Cortex of kidney (tissue), 1 donor: Measurements from ENCODE around the gene DCPS.
"Not testable (repeated sequence)": the region's sequence is repeated elsewhere in the genome, so short reads cannot be mapped to it uniquely, and the experiment has no call there.

Experiments used
- DNase-seq: peaks from one replicate; lab custom pipeline; 2025; lab: John Stamatoyannopoulos, UW

Gene DCPS

DNA sequence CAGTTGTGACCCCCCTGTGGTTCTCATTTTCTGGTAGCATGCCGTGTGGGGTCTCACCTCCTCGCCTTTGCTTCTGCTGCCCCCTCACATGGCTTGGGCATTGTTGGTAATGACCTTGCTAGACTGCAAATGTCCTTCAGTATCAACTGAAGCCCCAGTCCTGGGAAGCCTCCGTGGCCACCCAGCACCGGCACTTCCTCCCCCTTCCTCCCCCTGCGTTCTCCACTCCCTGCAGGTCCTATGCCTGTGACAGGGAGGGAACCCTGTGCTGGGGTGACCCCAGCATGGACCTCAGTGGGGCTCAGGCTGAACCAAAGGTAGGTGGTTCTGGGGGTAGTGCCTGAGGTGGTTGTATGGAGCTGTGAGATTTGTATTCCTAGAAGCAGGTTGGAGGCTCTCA lies 57.5 kb downstream of the DCPS start:
- no peak for DNase-seq

DNA sequence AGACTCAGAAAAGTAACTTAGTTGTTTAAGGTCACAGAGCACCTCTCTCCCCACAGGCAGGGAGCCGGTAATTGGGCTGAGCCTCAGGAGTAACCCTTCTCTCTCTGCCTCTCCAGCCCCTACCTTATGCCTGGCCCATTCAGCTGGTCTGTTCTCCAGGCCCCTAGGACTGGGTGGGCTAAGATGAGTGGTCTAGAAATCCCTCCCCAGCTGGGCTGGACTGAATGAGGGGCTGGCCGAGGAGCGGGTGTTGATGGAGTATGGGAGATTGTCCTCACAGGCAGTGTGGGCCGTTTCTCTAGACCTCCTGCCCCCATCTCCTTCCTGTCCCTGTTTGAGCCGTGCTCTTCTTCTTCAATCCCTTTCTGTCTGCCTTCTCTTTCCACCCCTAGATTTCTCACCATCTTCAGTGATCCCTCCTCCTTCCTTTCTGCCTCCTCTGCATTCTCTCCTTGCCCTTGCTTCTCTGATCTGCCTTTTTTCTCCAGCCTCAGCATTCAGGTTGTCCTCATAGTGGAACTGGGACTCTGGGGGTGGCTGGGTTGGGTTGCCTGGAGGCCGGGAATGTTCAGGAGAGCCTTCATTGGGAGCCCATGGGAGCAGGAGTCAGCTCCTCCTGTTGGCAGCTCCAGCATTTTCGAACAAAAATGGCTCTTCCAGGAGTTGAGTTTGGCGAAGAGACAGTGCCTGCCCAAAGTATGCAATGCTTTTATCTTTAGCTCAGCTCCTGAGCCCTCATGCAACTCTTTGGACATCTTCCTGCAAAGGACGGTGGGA lies 59.2 kb downstream of the DCPS start:
- no peak for DNase-seq

DNA sequence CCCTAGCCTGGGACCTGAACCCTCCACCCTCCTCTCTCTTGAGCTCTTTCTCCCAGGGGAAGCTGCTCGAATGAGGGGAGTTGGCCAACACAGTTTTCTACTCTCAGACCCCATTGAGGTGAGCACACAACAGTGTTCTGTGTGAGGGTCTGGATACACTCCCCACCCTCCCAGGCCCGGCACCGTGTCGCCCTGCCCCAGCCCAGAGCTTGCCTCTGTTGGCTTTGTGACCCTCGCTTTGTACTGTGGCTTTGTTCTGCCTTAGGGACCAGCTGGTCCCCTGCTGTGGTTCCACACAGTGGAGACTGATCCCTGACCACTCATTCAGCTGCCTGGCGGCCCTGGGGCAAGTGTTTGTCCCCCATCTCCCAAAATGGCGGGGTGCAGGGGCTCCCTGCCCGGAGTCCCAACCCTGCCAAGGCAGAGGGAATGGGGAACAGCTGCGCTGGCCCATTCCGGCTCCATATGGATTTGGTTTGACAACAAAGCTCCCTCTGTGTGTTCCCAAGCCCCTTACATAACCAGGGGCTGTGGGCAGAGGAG lies 59.9 kb downstream of the DCPS start:
- DNase-seq, result no peak

DNA sequence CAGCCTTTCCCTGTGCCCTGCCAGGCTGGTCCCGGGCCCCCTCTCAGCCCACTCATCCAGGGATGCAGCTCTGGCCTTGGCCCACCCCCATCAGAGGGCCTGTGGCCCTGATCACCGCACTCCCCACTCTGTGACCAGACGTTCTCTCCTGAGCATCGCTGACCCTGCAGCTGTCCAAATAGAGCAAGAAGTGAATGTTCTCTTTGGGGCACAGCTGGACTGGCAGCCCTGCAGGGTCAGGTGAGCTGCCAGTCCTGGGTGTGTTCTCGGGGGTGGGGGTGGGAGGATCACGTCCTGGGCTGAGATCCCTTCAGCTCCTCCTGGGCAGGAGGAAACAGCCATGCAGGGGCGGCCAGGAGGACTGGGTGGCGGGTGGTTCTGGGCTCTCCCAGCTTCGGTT lies 60.9 kb downstream of the DCPS start:
- not testable (repeated sequence) for DNase-seq

DNA sequence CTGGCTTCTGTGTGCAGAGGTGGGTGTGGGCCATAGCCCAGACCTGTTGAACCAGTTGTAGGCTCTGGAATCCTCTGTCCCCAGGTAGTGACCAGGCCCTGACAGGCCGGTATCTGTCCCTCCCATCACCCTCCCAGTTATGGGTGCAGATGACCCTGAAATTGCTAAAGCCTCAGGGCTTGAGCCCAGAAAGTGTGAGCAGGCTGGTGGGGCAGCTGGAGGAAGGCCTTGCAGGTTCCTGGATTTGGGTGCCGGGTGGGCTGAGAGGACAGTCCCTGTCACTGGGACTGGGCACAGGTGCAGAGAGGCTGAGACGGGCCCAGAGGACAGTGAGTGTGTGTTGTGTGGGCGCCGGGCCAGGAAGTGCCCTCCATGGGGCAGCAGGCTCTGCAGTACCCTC lies 61.6 kb downstream of the DCPS start:
- not testable (repeated sequence) for DNase-seq

DNA sequence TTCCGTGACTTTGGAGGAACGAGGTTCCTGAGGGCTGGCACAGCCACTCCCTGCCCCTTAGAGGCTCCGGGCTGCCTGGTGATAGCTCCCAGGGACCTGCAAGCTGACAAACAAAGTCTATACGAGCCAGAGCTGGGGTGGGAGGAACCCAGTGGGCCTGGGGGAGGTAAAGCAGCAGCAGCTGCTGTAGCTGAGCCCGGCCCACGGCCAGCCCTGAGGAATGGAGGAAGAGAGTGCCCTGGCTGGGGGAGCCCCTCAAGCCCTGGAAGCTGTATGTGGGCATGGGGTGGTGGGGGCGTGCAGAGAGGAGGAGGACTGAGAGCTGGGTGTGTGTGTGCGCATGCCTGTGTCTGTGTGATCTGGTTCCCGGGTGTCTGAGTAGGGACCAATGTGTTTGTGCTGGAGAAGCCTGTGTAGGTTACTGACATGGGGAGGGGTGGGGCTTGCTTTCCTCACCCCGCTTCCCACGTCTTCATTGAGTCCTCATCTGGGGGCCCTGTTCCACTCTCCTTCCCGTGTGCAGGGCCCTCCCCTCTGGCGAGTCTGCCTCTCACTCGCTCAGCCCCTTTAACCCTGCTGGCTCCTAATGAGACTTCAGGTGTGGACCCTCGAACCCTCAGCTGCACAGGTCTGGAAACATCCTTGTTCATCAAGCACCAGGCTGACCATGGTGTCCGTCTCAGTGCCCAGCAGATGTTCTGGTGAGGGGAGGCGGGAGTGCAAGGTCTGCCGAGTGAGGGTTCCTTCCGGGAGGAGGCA lies 62.4 kb downstream of the DCPS start:
- DNase-seq, result no peak

DNA sequence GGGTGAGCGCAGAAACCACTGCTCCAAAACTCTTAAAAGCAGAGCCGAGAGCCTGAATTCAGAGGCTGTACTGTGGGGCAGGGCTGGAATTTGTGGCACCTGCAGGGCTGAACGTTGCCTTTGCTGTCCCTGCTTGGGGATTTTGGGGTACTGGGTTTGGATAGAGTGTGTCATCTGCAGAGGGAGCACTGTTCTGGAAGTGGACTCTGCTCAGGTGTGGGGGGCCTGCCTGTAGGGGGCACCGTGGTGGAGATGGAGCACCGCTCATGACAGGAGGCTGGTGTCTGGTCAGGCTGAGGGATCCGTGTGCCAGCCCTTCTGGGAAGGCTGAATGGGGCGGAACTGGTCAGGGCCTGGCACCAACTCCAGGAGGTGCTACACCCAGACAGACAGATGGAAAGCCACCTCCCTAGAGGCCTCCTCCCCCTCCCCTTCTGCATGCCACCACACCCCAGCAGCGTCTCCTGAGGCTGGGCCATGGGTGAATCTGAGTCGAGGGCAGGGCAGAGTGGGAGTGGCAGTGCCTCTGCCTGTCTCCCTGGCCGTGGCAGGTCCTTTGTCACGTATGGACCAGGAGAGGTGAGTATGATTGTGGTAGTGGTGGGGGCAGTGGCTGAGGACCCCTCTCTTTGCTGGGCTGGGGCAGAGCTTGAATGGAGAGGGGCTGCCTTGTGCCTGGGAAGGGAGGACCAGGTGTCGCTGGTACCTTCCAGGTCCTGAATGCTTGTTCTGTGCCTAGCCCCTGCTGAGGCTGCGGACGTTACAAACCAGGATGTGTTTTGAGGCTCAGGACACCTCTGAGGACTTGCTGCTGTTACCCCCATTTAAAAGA lies 63.2 kb downstream of the DCPS start:
- not testable (repeated sequence) for DNase-seq

DNA sequence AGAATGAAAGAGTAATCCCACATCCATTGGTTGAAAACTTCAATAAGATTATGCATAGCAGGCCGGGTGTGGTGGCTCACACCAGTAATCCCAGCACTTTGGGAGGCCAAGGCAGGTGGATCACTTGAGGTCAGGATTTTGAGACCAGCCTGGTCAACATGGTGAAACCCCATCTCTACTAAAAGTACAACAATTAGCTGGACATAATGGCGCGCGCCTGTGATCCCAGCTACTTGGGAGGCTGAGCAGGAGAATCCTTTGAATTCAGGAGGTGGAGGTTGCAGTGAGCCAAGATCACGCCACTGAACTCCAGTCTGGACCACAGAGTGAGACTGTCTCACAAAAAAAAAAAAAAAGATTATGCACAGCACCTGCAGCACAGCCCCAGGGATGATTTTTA lies 63.9 kb downstream of the DCPS start:
- DNase-seq, result not testable (repeated sequence)

DNA sequence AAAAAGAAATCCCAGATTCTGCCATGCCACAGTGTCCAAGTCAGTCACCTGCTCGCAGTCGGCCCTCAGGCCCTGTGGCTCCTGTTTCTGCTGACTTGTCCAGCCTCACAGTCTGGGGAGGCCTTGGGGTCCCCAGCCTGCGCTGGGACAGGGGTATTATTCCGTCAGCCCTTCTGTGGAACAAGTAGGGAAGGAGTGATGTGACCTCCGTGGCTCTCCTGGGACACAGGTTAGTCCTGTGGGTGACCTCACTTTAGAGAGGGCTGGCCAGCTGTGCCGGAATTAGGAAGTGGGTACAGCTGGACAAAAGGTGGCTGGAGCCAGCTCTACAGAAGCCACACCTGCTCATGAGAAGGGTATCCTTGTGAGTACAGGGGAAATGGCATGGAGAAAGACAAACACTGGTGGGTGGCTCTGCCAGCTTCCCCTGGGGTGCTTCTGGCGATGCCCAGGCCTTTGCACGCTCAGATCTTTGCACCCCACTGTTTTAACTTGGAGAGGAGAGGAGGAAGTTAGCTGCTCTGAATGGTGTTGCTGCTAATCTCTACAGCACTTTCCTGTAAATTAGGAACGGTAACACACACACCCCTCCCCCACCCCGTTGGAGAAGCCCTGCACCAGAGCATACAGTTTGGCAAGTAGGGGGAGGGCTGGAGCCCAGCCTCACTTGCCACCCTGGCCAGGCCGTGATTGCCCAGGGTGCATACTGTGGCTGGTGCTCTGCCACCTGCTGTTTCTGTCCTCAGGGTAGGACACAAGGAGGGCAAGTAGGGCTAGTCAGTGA lies 64.7 kb downstream of the DCPS start:
- not testable (repeated sequence) for DNase-seq

DNA sequence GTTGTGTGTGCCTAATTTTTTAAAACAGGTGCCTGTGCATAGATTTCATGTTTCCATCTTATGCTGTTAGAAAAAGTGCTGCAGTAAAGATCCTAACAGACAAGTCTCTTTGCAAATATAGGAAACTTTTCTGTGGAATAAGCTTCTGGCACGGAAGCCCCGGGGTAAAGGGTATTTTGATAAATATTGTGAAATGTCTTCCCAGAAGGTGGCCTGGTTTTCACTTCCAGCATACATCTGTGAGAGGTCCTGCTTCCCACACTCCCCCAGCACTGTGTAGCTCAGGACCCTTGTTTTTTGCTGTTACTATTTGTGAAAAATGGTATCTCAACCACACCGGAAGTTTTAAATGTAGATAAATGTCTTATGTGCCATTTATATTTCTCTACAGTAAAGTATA lies 66.2 kb downstream of the DCPS start:
- DNase-seq, result no peak

DNA sequence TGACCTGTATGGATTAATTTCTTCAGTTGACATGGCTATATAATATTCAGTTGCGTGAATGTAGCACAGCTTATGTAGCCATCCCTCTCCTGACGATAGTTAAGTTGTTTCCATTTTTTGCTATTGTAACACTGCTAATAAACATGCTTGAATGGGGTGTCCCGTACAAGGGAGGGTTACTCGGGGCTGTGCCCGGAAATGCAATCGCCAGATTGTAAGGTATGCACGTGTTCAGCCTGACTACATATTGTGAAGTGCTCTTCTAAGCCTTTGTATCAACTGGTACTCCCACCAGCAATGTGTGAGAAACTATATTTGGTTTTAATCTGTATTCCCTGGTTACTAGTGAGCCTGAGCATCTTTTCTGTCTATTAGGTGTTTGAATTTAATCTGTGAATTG lies 67.7 kb downstream of the DCPS start:
- DNase-seq, result no peak

DNA sequence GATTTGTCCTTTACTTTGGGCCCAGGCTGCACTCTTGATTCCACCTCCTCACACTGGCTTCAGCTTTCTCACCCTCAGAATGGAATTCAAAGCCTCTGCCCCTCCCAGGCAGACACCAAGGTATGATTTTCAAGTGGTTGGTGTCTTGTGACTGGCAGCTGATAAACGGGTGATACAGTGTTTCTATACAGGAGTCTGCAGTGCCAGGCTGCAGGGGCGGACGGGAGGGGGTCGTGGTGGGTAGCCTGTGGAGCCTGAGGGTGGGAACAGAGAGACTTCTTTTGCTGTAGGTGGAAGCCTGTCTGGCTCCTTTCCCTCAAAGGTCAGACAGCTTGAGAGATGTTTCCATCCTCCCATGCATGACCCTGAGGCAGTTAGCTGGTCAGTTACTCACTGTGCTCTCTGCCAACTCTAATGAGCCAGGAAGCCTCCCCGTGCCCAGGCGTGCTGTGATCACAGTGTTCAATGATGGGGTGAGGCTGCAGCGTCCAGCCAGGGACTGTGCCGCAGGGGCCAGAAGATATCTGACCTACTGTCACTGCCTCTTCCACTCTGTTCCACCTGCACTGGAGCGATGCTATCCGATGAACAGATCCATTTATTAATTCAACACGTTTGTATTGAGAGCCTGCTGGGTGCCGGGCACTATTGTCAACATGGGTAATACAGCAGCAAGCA lies 69.7 kb downstream of the DCPS start:
- not testable (repeated sequence) for DNase-seq

DNA sequence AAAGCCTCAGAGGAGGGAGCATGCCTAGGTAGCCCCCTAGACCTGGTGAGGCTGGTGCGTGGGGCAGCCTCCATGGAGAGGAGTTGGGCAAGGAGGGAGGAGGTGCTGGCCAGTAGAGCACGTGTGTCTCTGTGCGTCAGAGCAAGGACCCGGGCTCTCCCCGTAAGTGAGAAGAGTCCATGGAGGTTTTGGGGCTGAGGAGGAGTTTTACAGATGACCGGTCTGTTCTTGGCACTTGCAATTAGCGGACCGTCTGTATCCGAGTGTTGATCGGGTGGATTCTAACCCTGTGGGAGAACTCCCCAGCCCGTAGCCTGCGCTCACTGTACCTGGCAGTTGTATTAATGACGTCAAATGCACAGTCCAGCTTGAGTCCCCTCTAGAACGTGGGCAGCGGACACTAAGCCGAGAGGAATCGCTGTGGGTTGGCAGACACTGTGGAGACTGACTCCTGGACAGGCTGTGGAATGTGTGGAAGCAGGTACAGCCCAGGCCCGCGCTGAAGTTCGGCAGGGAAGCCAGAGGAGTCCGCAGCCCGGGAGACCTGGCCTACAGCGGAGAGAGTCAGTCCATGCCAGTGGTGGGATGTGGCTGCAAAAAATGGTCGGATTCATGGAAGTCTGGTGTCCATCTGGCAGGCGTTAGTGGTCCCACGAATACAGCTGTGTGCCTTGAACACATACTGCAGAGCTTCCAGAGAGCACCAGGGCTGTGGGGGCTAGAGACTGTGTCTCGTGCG lies 70.9 kb downstream of the DCPS start:
- not testable (repeated sequence) for DNase-seq

DNA sequence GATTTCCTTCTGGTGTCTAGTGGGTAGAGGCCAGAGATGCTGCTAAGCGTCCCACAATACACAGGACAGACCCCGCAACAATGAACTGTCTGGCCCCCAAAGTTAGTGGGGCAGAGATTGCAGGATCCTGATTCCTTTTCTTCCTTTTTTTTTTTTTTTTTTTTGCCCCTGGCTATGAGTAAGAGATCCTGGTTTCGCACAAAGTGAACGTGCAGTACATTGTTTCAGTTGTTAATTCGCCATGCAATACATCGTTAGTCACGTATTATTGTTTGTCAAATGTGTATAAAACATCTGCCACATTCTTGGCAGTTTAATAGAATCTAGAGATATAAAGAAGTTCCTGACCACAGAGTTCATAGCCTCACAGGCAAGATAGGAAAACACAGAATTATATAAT lies 71.9 kb downstream of the DCPS start:
- DNase-seq, result no peak

DNA sequence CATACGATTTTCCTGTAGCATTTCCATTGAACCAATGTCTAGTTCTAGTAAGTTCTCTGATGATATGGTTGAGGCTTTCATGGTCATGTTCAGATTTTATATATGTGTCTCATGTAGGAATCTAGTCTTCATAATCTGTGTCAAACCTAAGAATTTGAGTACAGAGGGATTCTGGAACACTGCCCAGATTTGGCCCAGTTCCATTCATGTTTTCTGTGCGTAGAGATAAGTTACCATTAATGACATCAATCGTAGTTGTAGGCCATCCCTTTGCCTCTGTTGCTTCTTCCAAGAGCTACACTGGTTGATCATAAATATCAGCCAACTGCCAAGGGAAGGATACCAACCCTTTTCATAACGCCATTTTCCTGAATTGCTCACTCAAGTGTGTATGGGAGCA lies 74.9 kb downstream of the DCPS start:
- DNase-seq, result no peak

DNA sequence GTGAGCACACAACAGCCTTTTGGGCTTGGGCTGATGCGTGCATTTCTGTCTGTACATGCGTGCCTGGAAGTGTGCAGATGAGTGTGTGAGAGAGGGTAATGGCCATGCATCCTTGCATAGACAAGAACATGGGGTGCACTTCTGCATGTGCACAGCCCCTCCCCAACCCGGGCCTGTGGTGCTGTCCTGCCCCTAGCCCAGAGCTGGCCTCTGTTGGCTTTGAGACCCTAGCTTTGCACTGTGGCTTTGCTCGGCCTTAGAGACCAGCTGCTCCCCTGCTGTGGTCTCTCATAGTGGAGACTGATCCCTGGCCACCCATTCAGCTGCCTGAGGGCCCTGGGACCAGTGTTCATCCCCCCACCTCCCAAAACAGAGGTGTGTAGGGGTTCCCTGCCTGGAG lies 77.0 kb downstream of the DCPS start:
- DNase-seq, result no peak

DNA sequence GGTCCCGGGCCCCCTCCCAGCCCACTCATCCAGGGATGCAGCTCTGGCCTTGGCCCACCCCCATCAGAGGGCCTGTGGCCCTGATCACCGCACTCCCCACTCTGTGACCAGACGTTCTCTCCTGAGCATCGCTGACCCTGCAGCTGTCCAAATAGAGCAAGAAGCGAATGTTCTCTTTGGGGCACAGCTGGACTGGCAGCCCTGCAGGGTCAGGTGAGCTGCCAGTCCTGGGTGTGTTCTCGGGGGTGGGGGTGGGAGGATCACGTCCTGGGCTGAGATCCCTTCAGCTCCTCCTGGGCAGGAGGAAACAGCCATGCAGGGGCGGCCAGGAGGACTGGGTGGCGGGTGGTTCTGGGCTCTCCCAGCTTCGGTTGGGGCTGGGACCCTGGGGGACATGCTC lies 78.1 kb downstream of the DCPS start:
- DNase-seq, result not testable (repeated sequence)

DNA sequence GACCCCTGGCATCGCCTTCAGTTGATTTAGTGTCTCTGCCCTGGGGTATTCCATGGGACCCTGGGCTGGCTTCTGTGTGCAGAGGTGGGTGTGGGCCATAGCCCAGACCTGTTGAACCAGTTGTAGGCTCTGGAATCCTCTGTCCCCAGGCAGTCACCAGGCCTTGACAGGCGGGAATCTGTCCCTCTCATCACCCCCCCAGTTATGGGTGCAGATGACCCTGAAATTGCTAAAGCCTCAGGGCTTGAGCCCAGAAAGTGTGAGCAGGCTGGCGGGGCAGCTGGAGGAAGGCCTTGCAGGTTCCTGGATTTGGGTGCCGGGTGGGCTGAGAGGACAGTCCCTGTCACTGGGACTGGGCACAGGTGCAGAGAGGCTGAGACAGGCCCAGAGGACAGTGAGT lies 78.8 kb downstream of the DCPS start:
- DNase-seq, result not testable (repeated sequence)

DNA sequence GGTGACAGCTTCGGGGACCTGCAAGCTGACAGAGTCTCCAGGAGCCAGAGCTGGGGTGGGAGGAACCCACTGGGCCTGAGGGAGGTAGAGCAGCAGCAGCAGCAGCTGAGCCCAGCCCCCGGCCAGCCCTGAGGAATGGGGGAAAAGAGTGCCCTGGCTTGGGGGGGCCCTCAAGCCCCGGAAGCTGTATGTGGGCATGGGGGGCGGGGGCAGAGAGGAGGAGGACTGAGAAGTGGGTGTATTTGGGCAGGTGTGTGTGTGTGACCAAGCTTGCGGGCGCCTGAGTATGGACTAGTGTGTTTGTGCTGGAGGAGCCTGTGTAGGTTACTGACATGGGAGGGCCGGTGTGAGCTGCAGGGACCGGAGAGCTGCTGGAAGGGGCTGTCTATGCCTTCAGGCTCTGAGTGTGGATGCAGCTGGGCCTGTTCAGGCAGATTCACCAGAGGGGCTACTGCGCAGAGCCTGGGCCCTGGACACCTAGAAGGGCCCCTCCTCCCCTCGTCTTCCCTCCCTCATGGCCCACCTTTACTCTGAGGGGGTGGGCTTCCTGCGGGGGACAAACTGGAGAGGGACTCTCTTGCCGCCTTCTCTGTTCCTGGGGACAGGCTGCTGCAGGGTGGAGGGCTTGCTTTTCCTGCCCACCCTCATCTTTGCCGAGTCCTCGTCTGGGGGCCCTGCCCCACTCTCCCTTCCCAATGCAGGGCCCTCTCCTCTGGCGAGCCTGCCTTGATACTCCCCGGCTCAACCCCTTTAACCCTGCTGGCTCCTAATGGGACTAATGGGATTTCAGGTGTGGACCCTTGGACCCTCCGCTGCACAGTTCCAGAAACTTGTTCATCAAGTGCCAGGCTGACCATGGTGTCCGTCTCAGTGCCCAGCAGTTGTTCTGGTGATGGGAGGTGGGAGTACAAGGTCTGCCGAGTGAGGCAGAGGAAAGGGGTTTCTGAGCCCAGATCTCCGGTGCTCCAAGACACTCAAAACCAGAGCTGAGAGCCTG lies 79.8 kb downstream of the DCPS start:
- no peak for DNase-seq
